Epithelial cell of esophagus (primary cell): Measurements from ENCODE around the gene GTF2H3.
A peak's percentile ranks its signal among the peaks of the same experiment; 100 is the strongest.

Experiments
- DNase-seq: peaks from one replicate; pipeline ENCODE4 v3.0.0; 2010; ENCODE audit warnings: low read depth
- H3K4me3 ChIP-seq: 2 replicates; pipeline ENCODE4 v1.5.1; 2011; ENCODE audit warnings: mild to moderate bottlenecking, low read length, control low read depth
- TF ChIP-seq, protein P1 (sequence below): IDR thresholded peaks from 2 replicates; pipeline ENCODE4 v1.5.1; 2011; ENCODE audit warnings: low read depth, mild to moderate bottlenecking, low read length, control low read depth, inconsistent platforms; ENCODE audit not compliant: insufficient read depth; ENCODE audit errors: missing control alignments

The GTF2H3 gene

DNA sequence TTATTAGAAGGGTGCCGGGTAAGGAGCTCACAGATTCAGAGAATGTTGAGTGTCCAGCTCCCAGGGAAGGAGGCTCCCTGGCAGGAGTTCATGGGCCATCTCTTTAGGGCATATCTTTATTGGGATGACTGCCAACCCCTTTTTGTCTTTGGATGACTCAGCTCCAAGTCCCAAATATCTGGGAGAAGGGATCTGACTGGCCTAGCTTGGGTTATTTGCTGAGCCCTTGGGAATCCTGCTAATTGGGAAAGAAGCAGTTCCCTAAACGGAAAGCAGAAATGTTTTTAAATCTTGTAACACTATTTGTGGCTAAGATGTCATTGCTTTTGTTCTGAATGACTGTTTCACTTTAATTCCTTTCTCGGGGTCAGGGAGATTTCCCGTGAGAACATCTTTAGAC lies 19.1 kb upstream of the GTF2H3 start:
- no peak for DNase-seq
- H3K4me3 ChIP-seq = no peak overlapping the region
- TF ChIP-seq, protein P1, sequence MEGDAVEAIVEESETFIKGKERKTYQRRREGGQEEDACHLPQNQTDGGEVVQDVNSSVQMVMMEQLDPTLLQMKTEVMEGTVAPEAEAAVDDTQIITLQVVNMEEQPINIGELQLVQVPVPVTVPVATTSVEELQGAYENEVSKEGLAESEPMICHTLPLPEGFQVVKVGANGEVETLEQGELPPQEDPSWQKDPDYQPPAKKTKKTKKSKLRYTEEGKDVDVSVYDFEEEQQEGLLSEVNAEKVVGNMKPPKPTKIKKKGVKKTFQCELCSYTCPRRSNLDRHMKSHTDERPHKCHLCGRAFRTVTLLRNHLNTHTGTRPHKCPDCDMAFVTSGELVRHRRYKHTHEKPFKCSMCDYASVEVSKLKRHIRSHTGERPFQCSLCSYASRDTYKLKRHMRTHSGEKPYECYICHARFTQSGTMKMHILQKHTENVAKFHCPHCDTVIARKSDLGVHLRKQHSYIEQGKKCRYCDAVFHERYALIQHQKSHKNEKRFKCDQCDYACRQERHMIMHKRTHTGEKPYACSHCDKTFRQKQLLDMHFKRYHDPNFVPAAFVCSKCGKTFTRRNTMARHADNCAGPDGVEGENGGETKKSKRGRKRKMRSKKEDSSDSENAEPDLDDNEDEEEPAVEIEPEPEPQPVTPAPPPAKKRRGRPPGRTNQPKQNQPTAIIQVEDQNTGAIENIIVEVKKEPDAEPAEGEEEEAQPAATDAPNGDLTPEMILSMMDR = no peak

DNA sequence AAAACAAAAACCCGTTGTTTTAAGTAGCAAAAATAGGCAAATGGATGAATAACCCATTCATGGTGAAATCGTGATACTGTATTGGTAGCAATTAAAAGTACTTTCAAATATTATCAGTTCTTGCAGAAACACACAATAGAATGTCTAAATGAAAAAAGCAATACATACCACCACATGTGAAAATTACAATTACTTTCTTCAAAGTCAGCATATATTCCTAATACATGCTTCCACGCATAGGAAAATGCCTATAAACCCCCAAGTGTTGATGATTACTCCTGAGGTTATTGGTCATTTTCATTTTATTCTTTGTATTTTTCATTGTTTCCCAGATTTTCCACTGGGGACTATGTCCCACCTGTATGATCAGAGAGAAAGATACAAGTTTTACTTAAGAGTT lies 16.5 kb upstream of the GTF2H3 start:
- TF ChIP-seq, protein P1 = no peak
- DNase-seq = no peak
- no peak overlapping the region for H3K4me3 ChIP-seq

DNA sequence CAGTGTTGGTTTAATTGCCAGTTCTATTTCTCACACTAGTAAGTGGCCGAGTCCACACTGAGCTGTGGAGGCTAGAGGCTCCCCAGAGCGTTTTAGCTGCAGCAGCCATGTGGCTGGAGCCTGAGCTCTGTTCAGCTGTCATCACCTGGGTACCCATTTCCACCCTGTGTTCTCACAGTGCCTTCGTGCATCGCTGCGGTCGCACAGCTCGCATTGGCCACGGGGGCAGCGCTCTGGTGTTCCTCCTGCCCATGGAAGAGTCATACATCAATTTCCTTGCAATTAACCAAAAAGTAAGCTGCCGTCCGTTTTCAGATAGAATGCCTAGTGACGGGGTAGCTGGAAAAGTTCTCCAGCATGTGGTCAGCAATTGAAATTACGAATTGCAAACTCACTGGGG lies 16.0 kb upstream of the GTF2H3 start:
- TF ChIP-seq, protein P1 = no peak
- no peak overlapping the region for H3K4me3 ChIP-seq
- DNase-seq = no peak

DNA sequence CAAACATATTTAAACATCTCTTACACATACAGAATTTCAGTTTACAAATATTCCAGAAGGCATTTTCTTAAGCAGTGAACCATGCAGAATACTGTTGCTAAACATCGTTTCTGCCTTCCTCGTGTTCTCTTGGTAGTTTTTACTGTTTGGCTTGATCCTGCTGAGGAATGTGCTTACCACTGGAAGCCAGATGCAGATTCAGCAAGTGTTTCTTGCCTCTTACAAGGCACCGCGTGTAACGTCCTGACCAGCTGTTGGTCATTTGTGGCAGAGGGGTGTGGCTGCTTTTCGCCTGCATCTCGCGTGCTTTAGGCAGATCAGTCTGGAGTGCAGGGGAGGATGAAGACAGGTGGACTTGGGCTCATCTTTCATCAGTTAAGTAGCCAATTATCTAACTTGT lies 12.5 kb upstream of the GTF2H3 start:
- no peak overlapping the region for H3K4me3 ChIP-seq
- DNase-seq = peak; percentile 4
- TF ChIP-seq, protein P1 = no peak

DNA sequence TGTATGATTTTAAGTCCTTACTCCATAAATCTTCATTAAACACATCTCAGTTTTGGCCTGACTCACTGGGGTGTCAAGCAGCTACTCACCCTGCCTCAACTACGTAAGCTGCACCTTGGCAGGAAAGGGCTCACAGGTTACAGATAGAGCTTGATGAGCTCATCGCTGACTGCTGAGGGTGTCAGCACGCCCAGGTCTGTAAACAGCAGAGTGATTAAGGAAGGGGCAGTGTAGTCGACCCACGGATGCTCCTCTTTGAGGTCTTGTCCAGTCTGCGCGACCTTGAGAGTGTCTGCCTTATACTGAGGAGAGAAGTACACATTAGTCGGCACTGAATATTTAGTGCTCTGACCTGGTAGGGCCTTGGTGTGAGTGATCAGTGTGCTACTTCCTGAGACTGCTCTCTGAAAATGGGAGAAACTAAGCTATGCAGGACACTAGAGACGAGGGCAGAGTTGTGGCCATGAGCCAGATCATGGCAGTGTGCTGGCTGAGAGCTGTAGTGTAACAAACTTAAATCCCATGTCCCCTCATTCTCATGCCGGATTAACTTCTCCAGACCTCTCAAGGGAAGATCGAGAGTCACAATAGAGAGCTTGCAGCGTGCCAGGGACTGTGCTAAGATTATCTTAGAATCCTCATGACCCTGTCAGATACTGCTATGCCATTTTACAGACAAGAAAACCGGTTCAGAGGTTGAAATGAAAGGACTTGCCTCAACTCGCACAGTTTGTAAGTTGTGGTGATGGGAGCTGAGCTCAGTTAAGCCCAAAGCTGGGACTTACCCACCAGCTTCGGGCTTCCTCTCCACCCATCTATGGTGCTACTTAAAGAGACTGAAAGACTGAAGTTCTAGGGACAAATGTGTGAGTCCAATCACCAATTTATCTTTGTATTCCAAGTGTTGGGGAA lies 11.8 kb upstream of the GTF2H3 start:
- TF ChIP-seq, protein P1 = no peak
- peak; percentile 91 for DNase-seq
- H3K4me3 ChIP-seq = no peak overlapping the region

DNA sequence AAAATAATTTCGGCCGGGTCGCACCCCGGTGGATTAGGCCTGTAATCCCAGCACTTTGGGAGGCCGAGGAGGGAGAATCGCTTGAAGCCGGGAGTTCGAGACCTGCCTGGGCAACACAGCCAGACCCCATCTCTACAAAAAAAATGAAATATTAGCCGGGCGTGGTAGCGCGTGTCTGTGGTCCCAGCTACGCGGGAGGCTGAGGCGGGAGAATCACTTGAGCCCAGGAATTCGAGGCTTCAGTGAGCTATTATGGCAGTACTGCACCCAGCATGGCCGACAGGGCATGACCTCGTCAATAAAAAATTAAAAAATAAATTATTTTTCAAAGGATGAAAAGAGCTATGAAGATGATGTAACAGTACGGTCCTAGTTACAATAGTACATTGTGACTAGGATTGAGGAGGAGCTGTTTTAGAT lies 523 bp downstream of the GTF2H3 start:
- DNase-seq = no peak
- TF ChIP-seq, protein P1 = no peak
- H3K4me3 ChIP-seq = peak overlapping the region; percentile 62

DNA sequence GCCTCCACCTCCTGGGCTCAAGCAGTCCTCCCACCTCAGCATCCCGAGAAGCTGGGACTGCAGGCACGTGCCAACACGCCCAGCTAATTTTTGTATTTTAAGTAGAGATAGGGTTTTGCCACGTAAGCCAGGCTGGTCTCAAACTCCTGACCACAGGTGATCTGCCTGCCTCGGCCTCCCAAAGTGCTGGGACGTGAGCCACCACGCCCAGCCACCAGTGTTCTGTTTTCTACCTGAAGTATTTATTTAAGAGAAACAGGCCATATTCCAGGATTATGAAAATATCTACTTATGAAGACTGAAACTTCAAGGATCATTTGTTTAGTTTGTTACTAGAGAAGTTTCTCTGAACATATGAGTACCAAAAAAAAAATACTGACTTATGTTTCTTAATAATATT lies 10.3 kb downstream of the GTF2H3 start:
- H3K4me3 ChIP-seq = no peak overlapping the region
- TF ChIP-seq, protein P1 = no peak
- peak; percentile 16 for DNase-seq
